HEK293 (cell line): ENCODE measurements around the gene USP37.

Experiments
- CTCF ChIA-PET: fragments of 350-600 bp; formaldehyde crosslinking; extraction: SDS; loops from one replicate; lab custom pipeline; 2021; ENCODE audit warnings: antibody characterized with exemption; lab: Yijun Ruan, JAX
- POLR2A ChIA-PET: fragments of 300-600 bp; formaldehyde crosslinking; extraction: SDS; loops from one replicate; lab custom pipeline; 2020; ENCODE audit warnings: antibody characterized with exemption, inconsistent platforms; lab: Yijun Ruan, JAX
- H3K27ac ChIP-seq: fragments of 200-500 bp; sonication (Bioruptor generic); 2 replicates; pipeline ENCODE4 v1.5.1; 2014; ENCODE audit warnings: low read depth, low read length, control low read depth, inconsistent platforms; ENCODE audit errors: extremely low read depth
- H3K36me3 ChIP-seq, 2 experiments: fragments of 200-500 bp in 1 of 2; sonication (Bioruptor generic) in 1 of 2; 1 replicate in 1 of 2; 2 replicates in 1 of 2; pipeline ENCODE4 v1.5.1; 2014 to 2017; ENCODE audit warnings: inconsistent platforms in 2 of 2, low read length in 2 of 2; ENCODE audit not compliant: control insufficient read depth in 2 of 2, insufficient read depth in 1 of 2
- H3K4me1 ChIP-seq: fragments of 200-500 bp; sonication (Bioruptor generic); 2 replicates; pipeline ENCODE4 v1.5.1; 2014; ENCODE audit warnings: mild to moderate bottlenecking, low read length, inconsistent platforms; ENCODE audit not compliant: control insufficient read depth, insufficient read depth
- H3K4me3 ChIP-seq: 2 replicates; pipeline ENCODE4 v1.5.1; 2011; ENCODE audit warnings: low read depth, mild to moderate bottlenecking, control low read depth, low read length, moderate library complexity
- H3K9me3 ChIP-seq: fragments of 200-500 bp; sonication (Bioruptor generic); 2 replicates; pipeline ENCODE4 v1.5.1; 2014; ENCODE audit warnings: low read depth, low read length, inconsistent platforms; ENCODE audit not compliant: control insufficient read depth, insufficient read depth
- BCL11B ChIP-seq: fragments of 450-650 bp; formaldehyde crosslinking; IDR thresholded peaks from 2 replicates; pipeline ENCODE4 v1.5.1; 2016; ENCODE audit warnings: low read depth, missing biosample characterization, missing genetic modification characterization
- IKZF3 ChIP-seq: fragments of 450-650 bp; IDR thresholded peaks from 2 replicates; pipeline ENCODE4 v1.5.0; 2018; ENCODE audit warnings: missing biosample characterization, mild to moderate bottlenecking, missing genetic modification characterization, moderate library complexity
- ZBTB10 ChIP-seq: fragments of 450-650 bp; formaldehyde crosslinking; IDR thresholded peaks from 2 replicates; pipeline ENCODE4 v1.5.1; 2016; ENCODE audit warnings: missing biosample characterization, missing genetic modification characterization
- ZBTB17 ChIP-seq: fragments of 450-650 bp; formaldehyde crosslinking; IDR thresholded peaks from 2 replicates; pipeline ENCODE4 v1.5.1; 2016; ENCODE audit warnings: missing biosample characterization, missing genetic modification characterization
- ZBTB21 ChIP-seq: fragments of 450-650 bp; formaldehyde crosslinking; IDR thresholded peaks from 2 replicates; pipeline ENCODE4 v1.5.1; 2017; ENCODE audit warnings: missing biosample characterization, missing genetic modification characterization
- ZBTB49 ChIP-seq: fragments of 450-650 bp; formaldehyde crosslinking; IDR thresholded peaks from 2 replicates; pipeline ENCODE4 v1.5.1; 2016; ENCODE audit warnings: missing biosample characterization, missing genetic modification characterization, low read depth
- ZFP37 ChIP-seq: fragments of 450-650 bp; formaldehyde crosslinking; IDR thresholded peaks from 2 replicates; pipeline ENCODE4 v1.5.1; 2016; ENCODE audit warnings: missing biosample characterization, missing genetic modification characterization
- ZNF155 ChIP-seq: fragments of 450-650 bp; formaldehyde crosslinking; IDR thresholded peaks from 2 replicates; pipeline ENCODE4 v1.5.1; 2016; ENCODE audit warnings: missing biosample characterization, missing genetic modification characterization
- ZNF214 ChIP-seq: fragments of 450-650 bp; formaldehyde crosslinking; IDR thresholded peaks from 2 replicates; pipeline ENCODE4 v1.5.1; 2017; ENCODE audit warnings: missing biosample characterization, mild to moderate bottlenecking, missing genetic modification characterization, borderline replicate concordance
- ZNF426 ChIP-seq: fragments of 450-650 bp; formaldehyde crosslinking; IDR thresholded peaks from 2 replicates; pipeline ENCODE4 v1.5.1; 2017; ENCODE audit warnings: missing biosample characterization, missing genetic modification characterization, mild to moderate bottlenecking, inconsistent platforms, moderate library complexity
- ZNF449 ChIP-seq: fragments of 450-650 bp; formaldehyde crosslinking; IDR thresholded peaks from 2 replicates; pipeline ENCODE4 v1.5.1; 2017; ENCODE audit warnings: missing biosample characterization, mild to moderate bottlenecking, missing genetic modification characterization, moderate library complexity
- ZNF585B ChIP-seq: fragments of 450-650 bp; formaldehyde crosslinking; IDR thresholded peaks from 2 replicates; pipeline ENCODE4 v1.5.1; 2016; ENCODE audit warnings: missing biosample characterization, missing genetic modification characterization
- ZNF677 ChIP-seq: fragments of 450-650 bp; IDR thresholded peaks from 2 replicates; pipeline ENCODE4 v1.5.0; 2018; ENCODE audit warnings: missing biosample characterization, mild to moderate bottlenecking, missing genetic modification characterization, moderate library complexity
- ZNF792 ChIP-seq: fragments of 450-650 bp; formaldehyde crosslinking; IDR thresholded peaks from 2 replicates; pipeline ENCODE4 v1.5.1; 2016; ENCODE audit warnings: missing biosample characterization, missing genetic modification characterization
- ZNF830 ChIP-seq: fragments of 450-650 bp; IDR thresholded peaks from 2 replicates; pipeline ENCODE4 v1.5.0; 2018; ENCODE audit warnings: missing biosample characterization, missing genetic modification characterization, low read depth, mild to moderate bottlenecking, moderate library complexity
- ZNF843 ChIP-seq: fragments of 450-650 bp; formaldehyde crosslinking; IDR thresholded peaks from 2 replicates; pipeline ENCODE4 v1.5.1; 2016; ENCODE audit warnings: missing biosample characterization, missing genetic modification characterization

Gene USP37

GRCh38 chr2:218477247-218477646 lies 90.9 kb downstream of the USP37 start (continued):
- TF ChIP-seq ZBTB10 (tag by site-specific recombination) (no peak), ZNF155 (tag by site-specific recombination) (no peak), ZNF585B (tag by site-specific recombination) (no peak), ZFP37 (tag by site-specific recombination) (no peak), ZNF449 (tag by site-specific recombination) (no peak)

- no peak for TF ChIP-seq BCL11B (tag by site-specific recombination)
- no peak for TF ChIP-seq ZNF214 (tag by site-specific recombination)
- TF ChIP-seq IKZF3 (tag by site-specific recombination) = no peak
- TF ChIP-seq ZNF792 (tag by site-specific recombination) = no peak
- no peak for TF ChIP-seq ZBTB17 (tag by site-specific recombination)
- no peak for TF ChIP-seq ZNF677 (tag by site-specific recombination)
- POLR2A ChIA-PET = no interaction called here
- no peaks in the 10 kb centered on the region for H3K4me1 ChIP-seq
- H3K27ac ChIP-seq = no peak overlapping the region
- H3K36me3 ChIP-seq = peaks cover 43 to 71% of the 10 kb centered on the region in 2 experiments
- CTCF ChIA-PET = interaction anchor here (1.7 kb wide), 1 partner anchor 10 kb away, joined by 10 read pairs; no protein-coding TSS in a partner anchor
- no peak overlapping the region for H3K4me3 ChIP-seq
- no peaks in the 10 kb centered on the region for H3K9me3 ChIP-seq
Observed at GRCh38 chr2:218476676-218477075, 91.5 kb downstream of the USP37 start.

- H3K9me3 ChIP-seq = no peaks in the 10 kb centered on the region
- no peak for TF ChIP-seq ZNF843
- TF ChIP-seq ZNF792 (tag by site-specific recombination) = no peak
- no peak for TF ChIP-seq ZBTB49 (tag by site-specific recombination)
- TF ChIP-seq ZBTB21 (tag by site-specific recombination) = no peak
- TF ChIP-seq ZNF426 = no peak
- no peak for TF ChIP-seq ZNF830 (tag by site-specific recombination)
- H3K4me1 ChIP-seq = no peaks in the 10 kb centered on the region
- peaks cover 42 to 76% of the 10 kb centered on the region in 2 experiments for H3K36me3 ChIP-seq
- POLR2A ChIA-PET = no interaction called here
- H3K27ac ChIP-seq = no peak overlapping the region
- CTCF ChIA-PET = interaction anchor here (0.9 kb wide), 1 partner anchor 32 kb away, joined by 4 read pairs; no protein-coding TSS in a partner anchor
- no peak overlapping the region for H3K4me3 ChIP-seq
Observed at GRCh38 chr2:218474527-218474926, 93.6 kb downstream of the USP37 start.
